Stomach (tissue), 4 donors: ENCODE results near the gene SOX5.

Source experiments
- EP300 ChIP-seq: sonication (generic); formaldehyde crosslinking; IDR thresholded peaks from one replicate; pipeline ENCODE4 v1.6.1; 2017; ENCODE audit warnings: antibody characterized with exemption
- POLR2A ChIP-seq, 4 donors: fragments of 450-650 bp; IDR thresholded peaks; one replicate each; pipeline ENCODE4 v1.6.1; 2016; ENCODE audit warnings: antibody characterized with exemption in 4 of 4, control low read depth in 2 of 4, mild to moderate bottlenecking in 1 of 4, moderate library complexity in 1 of 4
- POLR2AphosphoS5 ChIP-seq, 3 donors: sonication (generic); formaldehyde crosslinking; IDR thresholded peaks; one replicate each; pipeline ENCODE4 v1.6.1; 2016; ENCODE audit warnings: antibody characterized with exemption in 3 of 3
- TF ChIP-seq, protein P1 (sequence below), 7 experiments: fragments of 450-650 bp in 4 of 7; fragments of 200-600 bp in 3 of 7; sonication (generic) in 3 of 7; IDR thresholded peaks; one replicate each; pipeline ENCODE4 v1.5.1; 2016 to 2019; ENCODE audit warnings: antibody characterized with exemption in 7 of 7, control low read depth in 2 of 7, mild to moderate bottlenecking in 1 of 7

DNA sequence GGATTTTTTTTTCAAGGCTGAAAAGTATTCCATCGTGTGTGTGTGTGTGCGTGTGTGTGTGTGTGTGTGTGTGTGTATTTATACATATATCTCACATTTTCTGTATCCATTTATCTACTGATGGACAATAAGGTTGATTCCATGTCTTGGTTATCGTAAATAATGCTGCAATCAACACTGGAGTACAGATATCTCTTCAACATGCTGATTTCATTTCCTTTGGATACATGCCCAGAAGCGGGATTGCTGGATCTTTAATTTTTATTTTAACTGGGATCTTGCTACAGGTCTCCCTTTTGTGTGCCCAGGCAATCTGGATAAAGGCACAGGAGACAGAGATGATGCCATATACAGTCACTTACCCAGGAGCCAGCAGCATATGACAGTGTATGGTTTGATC is 338.1 kb downstream of the SOX5 start:
- TF ChIP-seq, protein P1, sequence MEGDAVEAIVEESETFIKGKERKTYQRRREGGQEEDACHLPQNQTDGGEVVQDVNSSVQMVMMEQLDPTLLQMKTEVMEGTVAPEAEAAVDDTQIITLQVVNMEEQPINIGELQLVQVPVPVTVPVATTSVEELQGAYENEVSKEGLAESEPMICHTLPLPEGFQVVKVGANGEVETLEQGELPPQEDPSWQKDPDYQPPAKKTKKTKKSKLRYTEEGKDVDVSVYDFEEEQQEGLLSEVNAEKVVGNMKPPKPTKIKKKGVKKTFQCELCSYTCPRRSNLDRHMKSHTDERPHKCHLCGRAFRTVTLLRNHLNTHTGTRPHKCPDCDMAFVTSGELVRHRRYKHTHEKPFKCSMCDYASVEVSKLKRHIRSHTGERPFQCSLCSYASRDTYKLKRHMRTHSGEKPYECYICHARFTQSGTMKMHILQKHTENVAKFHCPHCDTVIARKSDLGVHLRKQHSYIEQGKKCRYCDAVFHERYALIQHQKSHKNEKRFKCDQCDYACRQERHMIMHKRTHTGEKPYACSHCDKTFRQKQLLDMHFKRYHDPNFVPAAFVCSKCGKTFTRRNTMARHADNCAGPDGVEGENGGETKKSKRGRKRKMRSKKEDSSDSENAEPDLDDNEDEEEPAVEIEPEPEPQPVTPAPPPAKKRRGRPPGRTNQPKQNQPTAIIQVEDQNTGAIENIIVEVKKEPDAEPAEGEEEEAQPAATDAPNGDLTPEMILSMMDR (IDR thresholded peaks at IDR 0.05): no peak
- TF ChIP-seq POLR2A (IDR thresholded peaks at IDR 0.05) (no peak), POLR2AphosphoS5 (IDR thresholded peaks at IDR 0.05) (no peak), EP300 (no peak)
